GM21717 (cell line): Measurements from ENCODE around the gene GPD1L.
"Not testable (repeated sequence)": the region's sequence is repeated elsewhere in the genome, so short reads cannot be mapped to it uniquely, and the experiment has no call there.

Experiments
- ATAC-seq: cut with Tn5 transposase; IDR thresholded peaks from one replicate; pipeline ENCODE4 v1.9.1; 2021; ENCODE audit warnings: mild to moderate bottlenecking, moderate library complexity; ENCODE audit not compliant: unreplicated experiment

The GPD1L gene

GRCh38 chr3:32105291-32106131 is 909 bp upstream of the GPD1L start:
- no peak for ATAC-seq

DNA sequence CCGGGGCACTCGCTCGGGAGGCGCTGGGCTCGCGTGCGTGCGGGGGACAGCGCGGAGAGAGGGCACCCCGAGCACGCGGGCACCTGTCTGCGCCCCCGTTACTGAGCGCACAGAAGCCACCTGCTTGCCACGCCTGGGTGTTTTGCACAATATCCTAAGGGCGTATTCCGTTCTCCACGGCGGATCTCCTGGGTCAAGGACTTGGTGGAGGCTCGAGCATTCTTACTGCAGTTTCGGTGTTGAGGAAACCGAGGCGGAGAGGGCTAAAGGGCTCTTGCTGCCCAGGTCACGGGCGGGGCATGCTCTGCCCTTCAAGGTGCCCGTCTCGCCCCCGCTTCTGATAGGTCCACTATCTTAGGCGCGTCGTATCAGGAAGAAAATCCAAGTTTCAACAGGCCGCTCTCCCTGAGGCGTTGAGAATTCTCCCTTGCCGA is 526 bp downstream of the GPD1L start:
- peak; percentile 18 for ATAC-seq

- ATAC-seq: not testable (repeated sequence)
Measured at GRCh38 chr3:32108224-32108623, 1.8 kb downstream of the GPD1L start.

DNA sequence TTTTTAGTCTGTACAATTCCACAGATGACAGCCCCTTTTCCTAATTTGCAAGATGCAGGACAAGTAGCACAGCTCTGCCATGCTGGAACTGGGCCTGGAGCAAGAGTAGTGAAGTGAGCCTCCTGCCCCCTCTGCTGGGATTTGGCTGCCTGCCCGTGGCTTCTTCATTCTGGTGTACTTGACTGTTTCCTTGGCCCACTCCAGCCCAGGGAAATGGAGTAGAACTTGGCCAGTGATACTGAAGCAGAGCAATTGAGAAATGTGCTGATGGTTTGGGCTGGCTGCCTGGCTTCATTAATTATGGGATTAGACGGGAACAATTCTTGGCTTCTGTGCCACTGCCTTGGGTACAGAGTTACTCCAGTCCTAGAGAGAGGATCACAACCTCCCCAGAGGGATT is 2.8 kb downstream of the GPD1L start:
- ATAC-seq: no peak

GRCh38 chr3:32110233-32110760 is 3.9 kb downstream of the GPD1L start:
- ATAC-seq: no peak

GRCh38 chr3:32111560-32111959 is 5.1 kb downstream of the GPD1L start:
- ATAC-seq: no peak

- ATAC-seq: no peak
Measured at GRCh38 chr3:32113566-32113965, 7.1 kb downstream of the GPD1L start.

- ATAC-seq: no peak
Measured at GRCh38 chr3:32113981-32114545, 7.6 kb downstream of the GPD1L start.

- not testable (repeated sequence) for ATAC-seq
Measured at GRCh38 chr3:32114546-32115386, 8.3 kb downstream of the GPD1L start.

DNA sequence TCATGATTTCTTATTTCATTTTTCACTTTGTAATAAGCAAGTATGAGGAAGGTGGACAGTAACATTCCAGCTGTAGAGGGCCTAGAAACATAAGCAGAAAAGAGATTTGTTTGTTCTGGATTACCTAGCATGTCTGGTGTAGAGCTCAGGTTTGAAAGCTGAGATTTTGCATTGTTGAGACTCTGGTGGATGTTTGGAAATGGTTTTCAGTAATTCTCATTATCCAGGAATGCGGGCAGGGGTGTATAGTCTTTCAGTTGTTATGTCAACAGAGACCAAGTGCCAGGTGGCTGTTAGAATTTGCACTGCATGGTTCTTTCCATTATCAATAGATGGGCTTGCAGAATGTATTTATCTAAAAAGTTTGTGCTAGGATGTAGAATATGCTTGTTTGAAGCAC is 10.9 kb downstream of the GPD1L start:
- ATAC-seq: no peak

GRCh38 chr3:32118215-32118614 is 11.8 kb downstream of the GPD1L start:
- no peak for ATAC-seq

DNA sequence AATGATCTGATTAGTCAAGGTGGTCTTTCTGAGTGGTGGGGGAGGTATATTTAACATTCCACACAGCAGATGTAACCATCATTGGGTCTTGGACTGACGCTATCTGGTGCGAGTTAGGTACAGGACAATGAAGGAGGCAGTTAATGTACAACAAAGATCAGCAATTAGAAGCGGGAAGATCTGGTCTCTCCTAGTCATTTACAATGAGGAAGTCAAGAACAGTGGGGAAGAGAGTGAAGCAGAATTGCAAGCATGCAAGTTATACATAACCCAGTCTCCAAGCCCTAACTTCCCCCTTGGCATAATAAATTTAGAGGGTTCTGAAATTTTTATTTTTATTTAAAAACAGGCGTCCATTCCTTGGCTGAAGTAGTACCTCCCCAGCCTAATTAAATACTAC is 14.1 kb downstream of the GPD1L start:
- ATAC-seq: no peak

DNA sequence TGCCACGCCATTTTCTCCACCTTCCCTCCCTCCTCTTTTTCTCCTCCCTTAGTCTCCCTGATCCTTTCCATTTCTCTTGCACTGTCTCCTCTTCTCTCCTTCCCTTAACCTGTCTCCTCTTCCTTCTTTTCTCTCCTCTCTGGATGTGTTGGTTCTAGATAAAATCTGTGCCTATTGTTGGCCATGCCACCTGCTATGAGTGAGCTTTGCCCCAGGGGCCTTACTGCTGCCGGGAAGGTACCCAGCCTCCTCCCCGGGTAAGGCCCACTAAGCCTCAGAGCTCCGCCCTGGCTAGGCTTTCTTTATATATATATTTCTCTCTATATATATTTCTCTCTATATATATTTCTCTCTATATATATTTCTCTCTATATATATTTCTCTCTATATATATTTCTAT is 14.7 kb downstream of the GPD1L start:
- ATAC-seq: no peak

GRCh38 chr3:32123620-32124019 is 17.2 kb downstream of the GPD1L start:
- no peak for ATAC-seq

GRCh38 chr3:32125012-32125411 is 18.6 kb downstream of the GPD1L start:
- no peak for ATAC-seq

DNA sequence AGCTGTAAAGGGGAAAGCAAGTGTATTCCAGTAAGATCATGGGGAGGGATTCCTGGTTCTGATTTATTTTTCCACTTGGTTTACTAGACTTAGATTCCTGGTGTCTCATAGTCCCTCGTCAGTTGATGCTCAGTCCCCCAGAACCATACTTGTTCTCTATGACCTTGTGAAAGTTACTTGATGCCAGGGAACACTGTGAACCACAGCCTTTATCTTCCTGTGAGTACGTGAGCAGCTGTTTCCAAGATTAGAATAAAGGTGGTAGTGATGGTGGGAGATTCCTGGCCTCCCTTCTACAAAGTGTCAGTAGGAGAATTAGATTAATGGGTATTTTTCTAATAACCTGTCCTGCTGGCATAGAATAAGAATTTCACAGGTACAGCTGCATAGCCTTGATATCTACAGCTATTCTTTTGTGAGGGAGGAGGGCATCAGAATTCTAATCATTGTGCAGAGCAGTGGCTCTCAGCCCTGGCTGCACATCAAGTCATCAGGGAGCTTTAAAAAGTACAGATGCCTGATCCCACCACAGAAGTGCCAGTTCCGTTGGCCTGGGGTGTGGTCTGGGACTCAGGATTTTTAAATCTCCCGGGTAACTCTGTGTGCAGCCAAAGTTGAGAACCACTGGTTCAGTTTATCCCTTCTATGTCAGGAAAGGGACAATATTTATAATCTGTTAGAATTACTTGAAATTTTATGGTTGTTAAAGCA is 20.0 kb downstream of the GPD1L start:
- ATAC-seq: no peak

DNA sequence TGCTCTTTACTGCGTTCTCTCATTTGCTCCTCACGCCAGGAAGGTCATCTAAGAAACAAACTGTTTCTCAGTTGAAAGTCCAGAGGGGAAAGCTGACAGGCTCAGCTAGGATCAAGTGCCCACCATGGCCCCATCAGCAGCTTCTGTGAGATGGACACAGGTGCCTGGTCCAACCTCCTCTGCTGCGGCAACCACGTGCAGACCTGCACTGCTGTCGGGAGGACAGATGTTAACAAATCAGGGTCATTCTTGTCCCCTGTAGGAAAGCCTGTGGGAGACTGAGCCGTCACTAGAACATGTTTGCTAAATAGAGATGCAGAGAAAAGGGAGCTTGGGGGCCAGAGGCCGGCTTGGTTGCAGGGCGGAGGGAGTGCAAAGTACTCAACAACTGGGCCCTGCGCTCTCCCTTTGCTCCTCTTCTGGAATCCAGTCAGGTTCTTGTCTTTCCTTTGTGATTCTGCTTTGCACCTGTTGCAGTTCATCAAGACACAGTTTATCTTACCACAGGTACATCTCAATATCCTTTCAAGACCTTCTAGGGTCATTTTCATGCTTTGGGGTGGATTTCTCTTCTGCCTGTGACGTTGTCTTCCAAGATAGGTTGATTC is 20.9 kb downstream of the GPD1L start:
- ATAC-seq: no peak

GRCh38 chr3:32128936-32129335 is 22.5 kb downstream of the GPD1L start:
- no peak for ATAC-seq

GRCh38 chr3:32129832-32130231 is 23.4 kb downstream of the GPD1L start:
- ATAC-seq: no peak

DNA sequence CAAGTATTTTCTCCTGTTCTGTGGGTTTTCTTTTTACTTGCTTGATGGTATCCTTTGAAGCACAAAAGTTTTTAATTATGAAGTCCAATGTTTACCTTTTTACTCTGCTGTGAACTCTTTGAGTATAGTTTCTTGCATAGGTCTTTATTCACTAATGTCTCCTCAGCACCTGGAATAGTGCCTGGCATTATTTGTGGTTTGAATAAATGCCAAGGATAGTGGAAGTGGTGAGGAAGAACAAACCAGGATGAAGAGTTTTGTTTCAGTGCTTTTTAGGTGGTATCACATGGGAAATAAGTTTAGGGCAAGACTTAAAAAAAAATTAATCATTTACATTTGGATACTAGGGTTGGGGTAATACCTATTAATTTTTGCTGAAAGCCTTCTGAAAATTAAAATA is 25.7 kb downstream of the GPD1L start:
- ATAC-seq: no peak
